Transverse colon (tissue), 3 donors: ENCODE measurements around the gene BEND7.

Experiments
- CTCF ChIP-seq, 5 experiments: fragments of 200-600 bp in 3 of 5; fragments of 450-650 bp in 2 of 5; sonication (generic) in 3 of 5; IDR thresholded peaks; 1 replicate in 2 of 5; 2 replicates in 3 of 5; pipeline ENCODE4 v1.5.1; 2016 to 2017; ENCODE audit warnings: antibody characterized with exemption in 5 of 5, inconsistent platforms in 3 of 5, mild to moderate bottlenecking in 2 of 5, moderate library complexity in 1 of 5
- POLR2A ChIP-seq: fragments of 450-650 bp; IDR thresholded peaks from one replicate; pipeline ENCODE4 v1.6.1; 2016; ENCODE audit warnings: antibody characterized with exemption, mild to moderate bottlenecking, moderate library complexity

GRCh38 chr10:13559124-13559700, 30.4 kb upstream of the BEND7 start:
- no peak for TF ChIP-seq POLR2A
- no peak for TF ChIP-seq CTCF (IDR thresholded peaks at IDR 0.05)
